NCI-H2227 (cell line): ENCODE results near the gene STK4.

Experiments
- DNase-seq: peaks from one replicate; lab custom pipeline; 2025; ENCODE audit not compliant: unreplicated experiment; lab: John Stamatoyannopoulos, UW

STK4 gene

DNA sequence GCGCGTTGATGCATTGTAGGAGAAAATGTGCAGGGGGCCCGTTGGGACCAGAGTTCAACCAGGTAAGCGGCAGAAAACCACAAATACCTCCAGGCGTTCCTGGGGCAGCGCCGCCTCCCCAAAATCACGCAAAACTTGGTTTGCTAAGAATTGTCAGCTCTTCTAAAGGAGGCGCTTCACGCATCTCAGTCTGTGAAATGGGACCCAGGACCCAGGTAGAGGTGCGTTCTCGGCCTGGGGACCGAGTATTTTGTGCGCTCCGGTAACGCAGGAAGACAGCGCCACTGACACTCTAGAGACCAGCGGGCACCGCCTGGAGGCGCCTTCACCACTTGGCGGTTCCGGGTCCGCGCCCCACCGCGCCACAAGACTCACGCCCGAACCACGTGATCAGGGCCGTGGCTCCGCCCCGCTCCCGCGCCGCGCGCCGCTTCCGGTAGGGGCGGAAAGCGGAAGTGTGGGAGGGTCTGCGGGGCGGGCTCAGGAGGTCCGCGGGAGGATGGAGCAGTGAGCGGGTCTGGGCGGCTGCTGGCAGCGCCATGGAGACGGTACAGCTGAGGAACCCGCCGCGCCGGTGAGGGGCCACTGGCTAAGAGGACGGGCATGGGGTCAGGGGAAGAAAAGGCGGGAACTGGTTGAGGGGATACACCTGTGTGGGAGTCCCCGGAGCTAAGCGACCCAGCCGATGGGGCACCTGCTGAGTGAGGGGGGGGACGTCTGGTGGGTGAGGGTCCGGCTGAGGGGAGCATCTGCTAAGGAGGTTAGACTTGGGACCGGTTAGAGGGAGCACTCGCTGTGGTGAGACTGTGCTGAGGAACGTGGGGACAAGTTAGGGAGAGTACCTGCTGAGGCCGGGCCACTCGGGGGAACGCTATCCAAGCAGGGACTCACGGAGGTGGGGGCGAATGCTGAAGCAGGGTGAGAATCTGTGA, at the start of gene STK4:
Gene STK4, plus strand, starts transcription at position 483 of the 932 bp plus-strand sequence. Its CDS starts 57 bp downstream, at position 540.
- peak; percentile 99 for DNase-seq

DNA sequence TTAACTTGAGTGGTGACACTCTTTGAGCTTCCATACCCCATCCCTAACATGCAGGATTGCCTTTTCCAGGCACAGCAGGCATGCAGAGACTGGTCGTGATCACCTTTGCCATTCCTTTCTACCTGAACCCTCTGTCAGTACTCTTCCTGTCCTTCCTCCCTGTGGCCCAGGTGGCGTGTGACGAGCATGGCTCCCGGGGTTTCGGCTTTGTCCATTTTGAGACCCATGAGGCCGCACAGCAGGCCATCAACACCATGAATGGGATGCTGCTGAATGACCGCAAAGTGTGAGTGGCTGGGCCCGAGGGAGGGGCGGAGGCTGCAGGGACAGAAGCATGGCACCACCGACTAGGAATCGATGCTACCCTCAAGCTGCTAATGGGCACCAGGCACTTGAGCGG, 49.7 kb upstream of the STK4 start:
- DNase-seq = no peak

DNA sequence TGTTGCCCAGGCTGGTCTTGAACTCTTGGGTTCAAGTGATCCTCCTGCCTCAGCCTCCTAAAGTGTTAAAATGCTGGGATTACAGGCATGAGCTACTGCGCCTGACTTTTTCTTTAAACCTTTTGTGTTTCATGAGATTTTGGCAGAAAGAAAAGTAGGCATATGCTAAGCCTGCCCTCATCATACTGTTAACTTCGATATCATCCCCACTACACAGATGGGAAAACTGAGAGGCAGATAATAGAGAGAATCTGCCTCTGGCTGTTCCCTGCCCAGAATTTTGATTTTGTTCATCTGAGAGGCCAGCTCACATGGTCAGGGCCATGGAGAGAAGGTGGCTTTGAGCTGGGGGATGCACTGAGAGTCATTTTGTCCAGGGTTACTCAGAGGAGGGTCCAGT, 48.9 kb upstream of the STK4 start:
- DNase-seq = no peak

DNA sequence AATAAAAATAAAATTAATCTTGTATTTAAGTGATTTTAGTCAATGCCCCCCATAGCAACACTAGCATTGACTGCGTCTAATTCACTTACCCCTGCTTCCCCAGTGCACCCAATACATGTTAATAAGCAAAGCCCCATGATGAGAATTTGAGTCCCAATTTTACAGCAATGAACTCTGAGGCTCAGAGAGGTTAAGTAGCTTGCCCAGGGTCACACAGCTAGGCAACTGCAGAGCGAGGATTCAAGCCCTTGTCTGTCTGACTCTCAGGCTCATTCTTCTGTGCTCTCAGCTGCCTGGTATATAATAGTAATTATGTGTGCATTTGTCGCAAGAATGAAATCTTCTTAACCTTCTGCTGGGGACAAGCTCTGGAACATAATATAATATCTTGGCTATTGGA, 48.0 kb upstream of the STK4 start:
- no peak for DNase-seq

DNA sequence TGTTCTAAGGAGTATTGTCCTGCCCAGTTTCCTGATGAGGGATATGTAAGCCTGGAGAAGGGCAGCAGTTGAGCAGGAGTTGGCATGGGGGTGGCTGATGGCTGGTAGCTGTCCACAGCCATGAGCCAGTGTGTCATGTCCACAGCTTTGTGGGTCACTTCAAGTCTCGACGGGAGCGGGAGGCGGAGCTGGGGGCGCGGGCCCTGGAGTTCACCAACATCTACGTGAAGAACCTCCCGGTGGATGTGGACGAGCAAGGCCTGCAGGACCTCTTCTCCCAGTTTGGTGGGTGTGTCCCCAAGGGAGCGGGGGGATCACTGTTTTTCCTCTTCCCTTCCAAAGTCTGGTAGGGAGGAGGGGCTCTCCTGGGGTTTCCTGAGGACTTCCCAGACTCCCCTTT, 47.6 kb upstream of the STK4 start:
- DNase-seq = no peak

DNA sequence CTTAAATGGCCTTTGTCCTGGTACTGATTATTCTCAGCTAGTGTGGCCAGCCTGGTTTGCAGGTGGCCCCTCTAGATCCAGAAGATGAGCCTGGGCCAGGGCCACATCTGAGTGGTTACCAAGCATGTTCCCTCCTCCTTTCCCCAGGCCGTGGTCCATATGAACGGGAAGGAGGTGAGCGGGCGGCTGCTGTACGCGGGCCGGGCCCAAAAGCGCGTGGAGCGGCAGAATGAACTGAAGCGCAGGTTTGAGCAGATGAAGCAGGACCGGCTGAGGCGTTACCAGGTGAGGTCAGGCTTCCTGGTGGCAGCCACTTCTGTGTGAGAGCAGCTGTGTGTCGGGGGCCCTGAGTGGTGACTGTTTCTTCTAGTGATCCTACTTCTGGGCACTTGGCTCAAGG, 44.9 kb upstream of the STK4 start:
- no peak for DNase-seq

DNA sequence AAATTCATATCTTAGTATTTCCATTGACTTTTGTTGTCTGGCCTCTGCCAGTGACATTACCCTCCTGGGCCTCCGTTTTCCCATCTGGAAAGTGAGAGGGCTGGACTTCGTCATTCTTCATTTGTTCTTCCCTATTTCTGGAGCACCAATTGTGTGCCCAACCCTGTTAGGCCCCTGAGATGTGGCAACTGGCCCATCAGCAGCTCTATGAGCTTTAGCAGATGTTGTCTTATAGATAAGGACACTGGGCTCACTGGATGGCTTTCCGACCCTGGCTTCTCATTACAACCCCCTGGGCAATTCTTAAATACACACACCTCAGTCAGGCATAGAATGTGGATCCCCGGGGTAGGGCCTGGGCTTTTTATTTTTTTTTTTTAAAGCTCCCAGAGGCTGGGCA, 41.8 kb upstream of the STK4 start:
- DNase-seq = no peak

DNA sequence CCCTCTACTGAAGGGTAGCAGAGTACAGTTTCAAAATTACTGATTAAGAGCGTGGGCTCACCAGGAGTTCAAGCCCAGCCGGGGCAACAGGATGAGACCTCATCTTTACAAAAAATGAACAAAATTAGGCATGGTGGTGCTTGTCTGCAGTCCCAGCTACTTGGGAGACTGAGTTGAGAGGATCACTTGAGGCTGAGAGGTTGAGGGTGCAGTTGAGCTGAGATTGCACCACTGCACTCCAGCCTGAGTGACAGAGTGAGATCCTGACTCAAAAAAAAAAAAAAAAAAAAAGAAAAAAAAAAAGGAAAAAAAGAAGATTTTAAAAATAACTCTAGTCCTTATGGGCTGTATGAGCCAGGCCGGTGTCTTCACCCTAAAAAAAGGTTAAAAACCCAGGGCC, 37.7 kb upstream of the STK4 start:
- no peak for DNase-seq

DNA sequence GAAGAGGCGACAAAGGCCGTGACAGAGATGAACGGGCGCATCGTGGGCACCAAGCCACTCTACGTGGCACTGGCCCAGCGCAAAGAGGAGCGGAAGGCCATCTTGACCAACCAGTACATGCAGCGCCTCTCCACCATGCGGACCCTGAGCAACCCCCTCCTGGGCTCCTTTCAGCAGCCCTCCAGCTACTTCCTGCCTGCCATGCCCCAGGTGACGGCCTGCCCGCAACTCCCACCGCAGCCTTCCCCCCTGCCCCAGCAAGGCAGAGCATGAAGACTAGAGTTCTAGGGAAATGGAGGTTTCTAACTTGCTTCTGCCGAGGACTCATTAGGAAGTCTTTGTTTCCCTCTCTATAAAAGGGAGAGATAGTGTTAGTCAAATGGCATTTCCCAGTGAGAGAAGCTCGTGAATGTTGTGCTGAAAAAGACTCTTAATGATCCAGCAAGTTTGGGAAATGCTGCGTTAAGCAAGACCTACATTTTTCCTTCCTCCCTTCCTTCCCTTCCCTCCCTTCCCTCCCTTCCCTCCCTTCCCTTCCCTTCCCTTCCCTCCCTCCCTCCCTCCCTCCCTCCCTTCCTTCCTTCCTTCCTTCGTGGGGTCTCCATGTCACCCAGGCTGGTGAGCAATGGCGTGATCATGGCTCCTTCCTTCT, 35.7 kb upstream of the STK4 start:
- no peak for DNase-seq

DNA sequence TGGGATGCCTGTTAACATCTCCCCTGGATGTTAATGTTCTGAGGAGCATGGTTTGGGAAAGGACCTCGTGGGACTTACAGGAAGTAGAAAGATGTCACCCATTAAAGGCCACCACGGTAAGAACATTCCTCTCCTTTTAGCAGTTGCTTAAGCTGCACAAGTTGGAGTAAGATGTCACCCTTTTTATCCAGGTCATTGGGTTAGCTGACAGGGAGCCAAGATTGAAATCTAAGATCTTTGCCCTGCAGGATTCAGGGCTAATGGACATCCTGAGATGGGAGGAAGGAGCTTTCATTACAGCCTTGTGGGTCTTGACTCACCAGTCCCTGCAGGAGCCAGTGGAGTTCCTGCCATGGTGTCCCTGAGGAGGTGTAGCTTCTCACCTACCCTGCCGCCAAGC, 34.4 kb upstream of the STK4 start:
- no peak for DNase-seq

DNA sequence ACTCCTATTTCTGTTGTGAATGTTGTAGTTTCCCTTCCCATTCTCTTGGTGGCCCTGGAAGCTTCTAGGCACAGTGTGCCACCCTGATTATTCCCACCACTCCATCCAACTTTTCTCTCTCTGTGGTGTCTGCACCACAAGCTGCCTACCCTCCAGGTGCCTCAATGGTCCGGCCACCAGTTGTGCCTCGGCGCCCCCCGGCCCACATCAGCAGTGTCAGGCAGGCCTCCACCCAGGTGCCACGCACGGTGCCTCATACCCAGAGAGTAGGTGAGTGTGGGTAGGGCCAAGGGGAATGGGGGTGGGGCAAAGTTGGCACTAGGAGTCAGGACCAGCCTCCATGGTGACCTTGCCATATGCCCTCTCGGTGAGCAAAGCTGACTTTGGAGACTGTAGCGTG, 33.4 kb upstream of the STK4 start:
- DNase-seq = no peak

DNA sequence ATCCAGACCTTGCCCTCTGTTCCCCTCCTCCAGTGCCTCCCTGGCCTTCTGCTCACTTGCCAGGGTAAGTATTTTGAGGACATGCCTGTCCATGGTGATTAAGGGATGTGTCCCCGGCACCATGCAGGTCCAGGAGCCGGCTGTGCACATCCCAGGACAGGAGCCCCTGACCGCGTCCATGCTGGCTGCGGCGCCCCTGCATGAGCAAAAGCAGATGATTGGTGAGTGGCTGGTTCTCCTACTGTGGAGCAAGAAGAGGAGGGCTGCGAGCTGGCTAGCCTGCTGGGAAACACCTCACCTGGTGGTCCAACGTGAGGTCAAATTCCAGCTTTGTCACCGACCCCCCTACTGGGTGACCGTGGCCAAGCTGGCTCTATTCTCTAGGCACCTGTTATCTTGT, 29.8 kb upstream of the STK4 start:
- DNase-seq = no peak

DNA sequence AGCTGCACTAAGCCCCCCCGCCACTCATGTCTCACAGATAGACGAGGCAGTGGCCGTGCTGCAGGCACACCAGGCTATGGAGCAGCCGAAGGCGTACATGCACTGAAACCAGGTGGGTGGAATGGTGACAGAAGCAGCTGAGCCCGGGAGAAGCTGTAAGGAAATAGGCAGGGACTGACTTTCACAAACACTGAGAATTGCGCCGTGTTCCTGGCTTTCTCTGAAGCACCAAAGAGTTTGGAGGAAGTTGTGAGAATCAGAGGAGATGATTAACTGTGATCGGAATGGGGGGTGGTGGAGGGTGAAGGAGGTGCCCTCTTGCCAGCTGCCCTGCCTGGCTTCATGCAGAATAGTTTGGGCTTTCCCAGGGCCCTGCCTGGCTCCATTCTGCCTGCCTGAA, 27.7 kb upstream of the STK4 start:
- no peak for DNase-seq

DNA sequence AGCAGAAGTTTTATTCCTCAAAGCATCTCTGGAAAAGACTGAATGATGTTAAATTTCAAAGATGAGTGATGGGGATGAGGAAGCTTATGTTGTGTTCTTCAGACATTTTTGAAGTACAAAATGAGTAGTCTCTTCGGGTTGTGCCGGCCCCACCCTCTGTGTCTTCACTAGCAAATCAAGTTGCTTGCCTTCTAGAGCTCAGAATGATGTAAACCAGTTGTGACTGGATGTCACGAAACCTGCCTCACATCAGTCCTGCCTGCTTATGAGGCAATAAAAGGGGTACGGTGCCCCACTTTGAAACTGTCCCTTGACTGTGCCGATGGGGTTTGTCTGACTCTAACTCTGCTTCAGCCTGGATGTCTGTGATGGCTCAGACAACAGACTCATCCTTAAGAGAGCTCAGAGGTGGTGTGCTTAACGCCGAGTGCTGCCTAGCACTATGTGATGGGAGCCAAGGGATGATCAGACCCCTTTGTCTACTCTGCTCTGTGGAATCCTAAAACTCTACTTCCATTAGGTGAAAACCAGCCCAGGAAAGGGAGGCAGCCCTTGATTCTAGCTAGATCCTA, 25.1 kb upstream of the STK4 start:
- no peak for DNase-seq

DNA sequence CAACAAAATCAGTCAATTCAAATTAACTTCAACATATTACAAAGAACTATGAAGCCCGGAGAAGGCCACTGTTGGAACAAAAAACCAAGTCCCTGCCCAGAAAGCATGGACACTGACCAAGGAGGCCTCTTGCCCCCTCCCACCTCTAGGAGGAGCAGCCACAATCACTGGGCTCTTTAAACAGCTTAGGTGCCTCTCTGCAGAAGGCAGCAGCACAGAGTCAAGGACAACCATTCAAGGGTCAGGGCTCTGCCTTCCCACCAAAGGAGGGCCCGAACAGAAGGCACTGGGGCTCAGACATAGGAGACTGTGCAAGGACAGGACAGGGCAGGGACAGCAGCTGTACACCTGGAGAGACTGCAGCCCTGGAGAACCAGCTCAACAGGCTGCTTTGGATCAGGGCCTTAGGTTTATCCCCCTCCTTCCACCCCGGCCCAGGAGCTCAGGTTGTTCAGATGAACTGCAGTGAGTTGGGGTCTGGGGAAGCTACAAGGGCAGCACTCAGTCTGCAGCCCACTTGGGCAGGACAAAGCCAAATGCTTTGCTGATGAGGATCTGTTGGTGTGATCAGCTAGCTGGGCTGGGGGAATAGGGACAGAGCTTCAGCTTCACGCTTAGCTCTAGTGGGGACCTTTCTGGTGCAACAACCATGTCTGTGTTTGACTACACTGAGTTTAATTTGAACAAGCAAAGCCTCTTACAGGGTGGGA, 23.9 kb upstream of the STK4 start:
- DNase-seq = no peak

DNA sequence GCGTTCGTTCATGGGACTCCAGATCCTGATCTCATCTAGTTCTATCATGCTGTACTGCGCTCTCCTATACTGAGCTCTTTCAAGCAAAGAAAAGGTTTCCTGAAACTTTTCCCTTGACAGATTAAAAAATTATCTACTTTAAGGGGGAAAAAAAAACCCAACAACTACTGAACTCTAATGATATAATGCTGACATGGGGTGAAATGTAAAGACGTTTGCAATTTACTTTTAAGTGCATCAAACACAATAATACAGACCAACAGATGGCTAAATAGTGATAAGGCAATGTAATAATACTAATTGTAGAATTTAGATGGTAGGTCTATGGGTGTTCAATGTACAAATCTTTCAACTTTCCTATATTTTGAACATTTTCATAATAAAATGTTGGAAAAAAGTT, 22.5 kb upstream of the STK4 start:
- DNase-seq = no peak

DNA sequence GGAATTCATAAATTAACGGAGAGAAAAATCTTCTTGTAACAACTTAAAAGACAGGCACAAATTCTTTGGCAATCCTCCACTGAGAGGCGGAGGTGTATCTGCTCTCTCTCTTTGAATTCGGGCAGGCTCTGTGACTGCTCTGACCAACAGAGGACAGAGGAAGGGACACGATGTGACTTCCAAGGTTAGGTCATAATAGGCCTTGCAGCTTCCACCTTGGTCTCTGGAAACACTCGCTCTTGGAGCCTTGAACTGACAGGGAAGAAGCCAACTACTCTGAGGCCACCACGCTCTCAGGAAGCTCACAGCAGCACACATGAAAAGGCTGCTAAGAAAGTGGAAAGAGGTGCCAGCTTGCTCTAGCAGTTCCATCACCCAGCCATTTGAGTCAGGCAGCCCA, 21.1 kb upstream of the STK4 start:
- DNase-seq = no peak

DNA sequence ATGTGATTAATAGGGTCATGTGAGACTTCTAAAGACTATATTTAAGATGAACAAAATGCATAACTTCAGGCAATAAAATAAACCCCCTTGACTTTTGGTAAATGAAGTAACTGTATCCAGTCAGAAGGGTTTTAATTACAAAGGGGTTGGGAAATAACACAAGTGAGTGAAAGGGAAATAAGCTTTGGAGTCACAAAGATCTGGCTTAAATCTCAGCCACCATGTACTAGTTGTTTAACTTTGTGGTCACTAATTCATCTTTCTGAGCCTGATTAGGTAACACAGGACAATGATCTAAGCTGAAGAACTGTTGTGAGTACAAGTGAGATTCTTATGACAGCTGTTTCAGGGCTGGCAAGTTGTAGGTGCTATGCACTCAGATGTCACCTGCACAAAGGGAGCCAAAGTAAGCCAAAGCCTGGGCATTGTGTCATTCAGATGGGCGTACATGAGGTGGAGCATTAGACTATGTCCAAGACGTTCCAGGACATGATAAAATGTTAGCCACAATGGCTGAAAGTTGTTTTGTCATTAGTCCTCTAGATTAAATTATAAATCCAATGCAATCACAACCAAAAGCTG, 19.9 kb upstream of the STK4 start:
- DNase-seq = no peak

DNA sequence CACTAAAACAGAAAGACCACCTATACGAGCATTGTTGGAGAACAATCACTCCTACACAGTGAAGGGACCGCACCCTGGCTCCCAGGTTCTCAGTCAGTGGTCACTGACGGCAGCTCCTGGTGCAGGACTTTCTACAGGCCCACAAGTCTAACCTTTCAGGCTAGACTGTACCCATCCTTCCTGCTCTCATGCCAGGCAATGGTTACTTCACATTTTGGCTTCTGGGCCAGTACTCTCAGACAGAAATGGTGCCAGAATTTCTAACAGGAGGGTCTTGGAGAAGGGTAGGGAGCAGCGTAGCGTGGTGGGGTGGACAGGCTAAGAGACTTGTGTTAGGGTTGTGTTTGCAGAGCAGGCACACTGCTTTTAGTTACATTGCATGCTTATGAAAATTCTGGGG, 18.2 kb upstream of the STK4 start:
- DNase-seq = no peak

DNA sequence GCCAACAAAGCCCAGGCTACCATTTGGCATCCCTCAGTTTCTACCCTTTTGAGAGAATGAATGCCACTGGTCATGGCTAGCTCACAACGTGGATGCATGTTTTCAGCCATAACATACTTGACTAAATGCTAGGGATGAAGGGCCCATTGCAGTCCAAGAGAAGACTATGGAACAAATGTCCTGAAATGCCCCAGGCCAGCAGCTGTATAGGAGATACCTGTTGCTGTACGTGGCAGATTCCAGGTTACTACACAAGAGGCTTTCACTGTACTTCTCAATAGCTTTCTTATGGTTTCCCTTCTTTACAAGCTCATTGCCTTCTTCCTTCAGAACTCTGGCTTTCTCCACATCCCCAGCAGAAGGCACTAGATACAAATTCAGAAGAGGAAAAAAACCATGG, 17.8 kb upstream of the STK4 start:
- DNase-seq = no peak

DNA sequence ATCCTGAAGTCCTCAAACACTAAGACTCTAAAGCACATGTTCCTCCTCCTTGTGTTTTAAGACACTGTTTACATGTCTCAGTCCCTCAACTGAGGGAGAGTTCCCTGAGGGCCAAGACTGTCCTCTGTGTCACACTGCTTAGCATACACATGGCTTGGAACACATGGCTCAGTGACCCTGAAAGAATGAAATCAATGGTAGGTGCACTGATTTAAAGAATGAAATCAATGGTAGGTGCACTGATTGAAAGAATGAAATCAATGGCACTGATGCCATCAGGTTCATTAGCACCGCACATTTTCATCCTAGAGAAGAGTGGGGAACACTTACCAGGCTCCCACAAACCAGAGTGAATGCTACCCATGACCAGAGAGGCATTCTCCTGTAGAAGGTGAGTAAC, 15.9 kb upstream of the STK4 start:
- no peak for DNase-seq
